Mesothelial cell of epicardium (in vitro differentiated cells): ENCODE measurements around the gene SASS6. TPM values are rescaled to one million over a fixed set of nuclear protein-coding genes. Genes with fewer than 3 reads are reported as not detected.

Experiments used
- DNase-seq, 2 experiments: peaks; one replicate each; pipeline ENCODE4 v3.0.0; 2021; ENCODE audit warnings: low spot score in 2 of 2; ENCODE audit not compliant: unreplicated experiment in 2 of 2
- H3K27ac Mint-ChIP-seq: 2 replicates; pipeline ENCODE4 v1.8.0; 2021; ENCODE audit warnings: mixed read lengths
- H3K27me3 Mint-ChIP-seq: 2 replicates; pipeline ENCODE4 v1.8.0; 2021; ENCODE audit warnings: low read depth, mixed read lengths
- H3K36me3 Mint-ChIP-seq: 2 replicates; pipeline ENCODE4 v1.8.0; 2021; ENCODE audit warnings: mixed read lengths
- H3K4me1 Mint-ChIP-seq: 2 replicates; pipeline ENCODE4 v1.8.0; 2021; ENCODE audit warnings: mixed read lengths
- H3K4me3 Mint-ChIP-seq: 2 replicates; pipeline ENCODE4 v1.8.0; 2021; ENCODE audit warnings: mild to moderate bottlenecking, moderate library complexity, mixed read lengths
- H3K9me3 Mint-ChIP-seq: 2 replicates; pipeline ENCODE4 v1.8.0; 2021; ENCODE audit warnings: mixed read lengths
- CTCF ChIP-seq: fragments of 200-600 bp; sonication (generic); IDR thresholded peaks from one replicate; pipeline ENCODE4 v1.5.0; 2021; ENCODE audit warnings: antibody characterized with exemption; ENCODE audit not compliant: unreplicated experiment
- total RNA-seq: library from RNA; stranded (reverse); gene quantifications from 3 replicates; pipeline ENCODE4 v1.2.1, GENCODE V29; 2021

SASS6 gene
- total RNA-seq, 1 donor from 2014 or later = 6.2 TPM

GRCh38 chr1:100077531-100077930, 55.2 kb downstream of the SASS6 start:
- no peak for DNase-seq
- H3K36me3 Mint-ChIP-seq = peaks cover 35% of the 10 kb centered on the region
- H3K27ac Mint-ChIP-seq = no peak overlapping the region
- H3K4me3 Mint-ChIP-seq = no peak overlapping the region
- no peaks in the 10 kb centered on the region for H3K27me3 Mint-ChIP-seq
- H3K4me1 Mint-ChIP-seq = peaks cover 4% of the 10 kb centered on the region
- no peaks in the 10 kb centered on the region for H3K9me3 Mint-ChIP-seq
- no peak for TF ChIP-seq CTCF

- H3K9me3 Mint-ChIP-seq = no peaks in the 10 kb centered on the region
- no peak for DNase-seq
- peaks cover 4% of the 10 kb centered on the region for H3K4me1 Mint-ChIP-seq
- no peak for TF ChIP-seq CTCF
- no peaks in the 10 kb centered on the region for H3K27me3 Mint-ChIP-seq
- H3K36me3 Mint-ChIP-seq = peaks cover 39% of the 10 kb centered on the region
- H3K27ac Mint-ChIP-seq = no peak overlapping the region
- H3K4me3 Mint-ChIP-seq = no peak overlapping the region
Observed at GRCh38 chr1:100076744-100077143, 56.0 kb downstream of the SASS6 start.

- Mint-ChIP-seq H3K4me3 (no peak overlapping the region), H3K9me3 (no peaks in the 10 kb centered on the region), H3K27ac (no peak overlapping the region), H3K36me3 (peaks cover 40% of the 10 kb centered on the region), H3K4me1 (peaks cover 4% of the 10 kb centered on the region), H3K27me3 (no peaks in the 10 kb centered on the region)
- TF ChIP-seq CTCF = no peak
- DNase-seq = no peak
Observed at GRCh38 chr1:100076319-100076718, 56.4 kb downstream of the SASS6 start.

- no peaks in the 10 kb centered on the region for H3K27me3 Mint-ChIP-seq
- H3K9me3 Mint-ChIP-seq = no peaks in the 10 kb centered on the region
- peaks cover 4% of the 10 kb centered on the region for H3K4me1 Mint-ChIP-seq
- H3K4me3 Mint-ChIP-seq = no peak overlapping the region
- TF ChIP-seq CTCF = no peak
- DNase-seq = no peak
- H3K36me3 Mint-ChIP-seq = peaks cover 43% of the 10 kb centered on the region
- no peak overlapping the region for H3K27ac Mint-ChIP-seq
Observed at GRCh38 chr1:100075773-100076172, 57.0 kb downstream of the SASS6 start.

GRCh38 chr1:100074604-100075395, 57.9 kb downstream of the SASS6 start:
- Mint-ChIP-seq H3K27ac (no peak overlapping the region), H3K36me3 (peaks cover 51% of the 10 kb centered on the region)

More at GRCh38 chr1:100074604-100075395, 57.9 kb downstream of the SASS6 start:
- no peaks in the 10 kb centered on the region for H3K27me3 Mint-ChIP-seq
- H3K4me1 Mint-ChIP-seq = peaks cover 4% of the 10 kb centered on the region
- H3K4me3 Mint-ChIP-seq = no peak overlapping the region
- H3K9me3 Mint-ChIP-seq = no peaks in the 10 kb centered on the region
- DNase-seq = no peak
- no peak for TF ChIP-seq CTCF
